ENCODE data around the gene BNC2. TPM values are rescaled to one million over a fixed set of nuclear protein-coding genes. Genes with fewer than 3 reads are reported as not detected.

Gene BNC2
- polyA plus RNA-seq, 1 donor, result 4.6 TPM

- DNase-seq (ENCODE audit: low read depth), result no peak
Measured at GRCh38 chr9:16628413-16628812, 242.1 kb downstream of the BNC2 start.

DNA sequence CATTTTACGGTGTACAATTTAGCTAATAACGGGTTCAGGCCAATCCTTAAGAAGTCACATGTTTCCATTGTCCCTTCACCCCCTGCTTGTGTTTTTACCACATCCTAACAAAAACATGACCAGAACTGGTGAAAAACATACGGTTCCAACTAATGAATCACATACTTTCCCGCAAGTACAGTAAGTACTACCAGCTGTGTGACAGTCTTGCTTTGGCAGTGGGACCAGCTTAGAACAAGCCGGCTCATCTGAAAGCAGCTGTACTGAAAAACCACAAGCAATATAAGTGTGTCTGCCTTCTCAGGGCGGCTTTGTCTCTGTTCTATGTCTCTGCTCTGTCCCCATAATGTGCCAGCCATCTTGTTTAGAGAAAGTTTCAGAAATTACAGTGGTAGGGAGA, 242.5 kb downstream of the BNC2 start:
- DNase-seq (ENCODE audit: low read depth), result peak; percentile 78

- DNase-seq (ENCODE audit: low read depth), result no peak
Measured at GRCh38 chr9:16627521-16627920, 242.9 kb downstream of the BNC2 start.

DNA sequence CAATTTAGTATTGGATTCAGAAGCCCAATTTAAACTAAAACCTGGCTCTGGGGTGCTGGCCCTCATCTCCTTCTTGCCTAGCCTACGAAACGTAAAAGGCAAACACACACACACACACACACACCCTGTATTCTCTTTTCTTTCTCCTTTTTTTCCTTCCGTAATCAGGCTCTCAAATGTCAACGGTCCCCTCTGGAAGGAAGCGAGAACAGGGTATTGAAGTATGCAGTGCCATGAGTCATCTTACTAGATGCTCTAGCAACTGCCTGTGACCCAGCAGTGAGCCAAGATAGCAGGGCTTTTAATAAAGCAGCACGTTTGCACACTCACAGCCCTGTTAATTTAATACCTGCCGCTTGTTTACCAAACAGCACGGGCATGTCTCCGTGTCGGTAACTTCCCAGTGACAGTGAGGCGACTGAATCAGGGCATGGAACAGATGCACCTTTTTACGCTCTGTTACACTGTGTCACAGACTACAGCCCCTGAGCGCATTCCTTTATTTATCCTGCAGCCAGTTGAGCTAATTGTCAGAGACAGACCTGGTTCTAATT, 243.8 kb downstream of the BNC2 start:
- DNase-seq (ENCODE audit: low read depth), result no peak

GRCh38 chr9:16625811-16626210, 244.7 kb downstream of the BNC2 start:
- no peak for DNase-seq (ENCODE audit: low read depth)

DNA sequence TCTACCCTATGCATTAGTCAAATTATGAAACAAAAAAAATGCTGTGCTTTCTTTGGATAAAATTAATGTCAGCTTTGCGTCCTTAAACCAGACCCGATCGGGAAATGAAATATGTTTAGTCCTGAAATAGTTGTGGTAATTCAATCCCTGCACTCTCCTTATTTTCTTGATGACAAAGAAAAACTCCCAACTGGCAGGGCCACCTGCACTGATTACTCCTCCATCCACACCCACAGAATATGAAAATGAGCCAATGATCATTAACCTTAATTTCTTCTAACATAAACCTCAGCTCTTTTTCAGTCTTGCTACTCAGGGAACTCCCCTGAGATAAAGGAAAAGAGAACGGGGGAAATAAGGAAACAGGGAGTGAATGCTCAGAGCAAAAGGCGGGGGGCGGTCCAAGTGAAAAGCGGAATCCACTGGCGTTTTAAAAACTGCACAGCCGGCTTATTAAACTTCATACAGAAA, 245.3 kb downstream of the BNC2 start:
- no peak for DNase-seq (ENCODE audit: low read depth)

DNA sequence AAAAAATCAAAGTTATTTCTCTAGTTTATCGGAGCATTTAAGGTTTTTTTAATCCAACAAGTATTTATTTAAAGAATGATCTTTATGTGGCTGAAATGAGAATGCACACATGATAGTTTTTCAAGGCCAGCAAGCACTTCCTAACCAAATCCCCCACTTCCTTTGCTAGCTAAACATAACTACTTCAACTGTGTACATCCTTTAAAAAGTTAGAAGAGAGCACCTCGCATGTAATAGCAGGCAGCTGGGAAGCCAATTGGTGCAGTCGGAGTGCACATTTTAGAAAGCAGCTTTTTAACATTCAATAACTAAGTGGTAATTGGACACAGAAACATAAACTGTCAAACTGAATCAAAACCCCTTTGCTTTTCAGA, 245.7 kb downstream of the BNC2 start:
- no peak for DNase-seq (ENCODE audit: low read depth)

GRCh38 chr9:16623989-16624743, 246.3 kb downstream of the BNC2 start:
- no peak for DNase-seq (ENCODE audit: low read depth)

GRCh38 chr9:16622541-16622940, 247.9 kb downstream of the BNC2 start:
- DNase-seq (ENCODE audit: low read depth), result no peak

DNA sequence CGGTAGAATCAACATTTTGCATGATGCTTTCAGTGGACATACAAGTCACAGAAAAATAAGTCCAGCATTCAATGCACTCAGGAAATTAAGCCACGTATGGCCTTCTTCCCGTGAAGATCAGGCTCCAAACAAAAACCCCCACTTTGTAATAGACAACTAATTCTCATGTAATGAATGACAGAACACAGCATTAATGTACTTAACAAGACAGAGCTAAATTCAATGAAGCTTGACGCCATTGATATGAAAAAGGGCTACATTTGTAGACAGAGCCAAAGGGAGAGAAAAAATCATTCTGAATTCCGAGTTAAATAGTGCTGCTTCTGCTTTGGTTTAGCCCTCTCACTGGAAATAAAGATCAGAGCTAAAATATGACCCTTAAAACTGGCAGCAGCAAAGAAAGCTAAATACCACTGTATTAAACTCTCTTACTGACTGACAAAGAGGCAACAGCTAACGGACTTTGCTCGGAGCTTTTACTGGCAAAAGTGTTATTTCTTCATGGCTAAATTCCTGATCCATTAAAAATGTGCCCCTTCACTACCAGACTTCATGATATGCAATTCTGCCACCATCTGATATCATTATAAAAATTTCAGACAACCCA, 250.5 kb downstream of the BNC2 start:
- no peak for DNase-seq (ENCODE audit: low read depth)

- DNase-seq (ENCODE audit: low read depth), result no peak
Measured at GRCh38 chr9:16619402-16619801, 251.1 kb downstream of the BNC2 start.

- DNase-seq (ENCODE audit: low read depth), result no peak
Measured at GRCh38 chr9:16618524-16618923, 251.9 kb downstream of the BNC2 start.

GRCh38 chr9:16616686-16617085, 253.8 kb downstream of the BNC2 start:
- no peak for DNase-seq (ENCODE audit: low read depth)

- no peak for DNase-seq (ENCODE audit: low read depth)
Measured at GRCh38 chr9:16615451-16615850, 255.0 kb downstream of the BNC2 start.

DNA sequence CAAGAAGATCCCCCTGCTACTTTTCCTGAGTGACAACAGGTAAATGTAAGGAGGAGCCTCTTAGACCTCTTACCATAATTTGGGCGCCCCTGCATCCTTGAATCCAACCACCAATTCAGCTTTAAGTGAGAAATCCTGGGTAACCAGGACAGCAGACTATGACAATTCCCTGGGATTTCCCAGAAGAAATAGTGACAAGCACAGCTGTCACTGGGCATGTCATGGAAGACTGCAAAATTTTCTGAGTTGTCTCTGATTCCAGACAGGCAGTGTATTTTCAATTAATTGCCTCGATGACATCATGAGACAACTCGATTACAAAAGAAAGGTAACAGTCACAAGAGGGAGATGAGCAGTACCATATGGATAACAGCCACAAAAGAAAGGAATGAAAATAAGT, 256.9 kb downstream of the BNC2 start:
- DNase-seq (ENCODE audit: low read depth), result no peak

DNA sequence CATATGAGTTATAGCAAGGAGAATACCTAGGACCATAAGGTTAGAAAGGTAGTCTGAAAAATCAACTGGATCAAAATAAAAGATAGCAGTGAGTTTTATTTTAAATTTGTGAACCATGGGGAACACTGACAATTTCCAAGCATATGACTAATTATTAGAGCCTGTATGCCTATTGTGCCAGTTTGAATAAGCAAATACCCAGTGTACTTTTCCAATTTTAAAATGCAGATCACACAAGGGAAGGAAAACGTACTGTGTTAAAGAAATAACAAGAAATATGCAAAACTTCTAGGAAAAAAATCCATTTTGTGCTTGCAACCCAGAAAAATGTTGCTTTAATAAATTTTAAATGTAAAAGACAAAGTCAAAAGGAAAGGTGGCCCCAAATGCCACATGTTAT, 257.4 kb downstream of the BNC2 start:
- DNase-seq (ENCODE audit: low read depth), result no peak

GRCh38 chr9:16612627-16613026, 257.8 kb downstream of the BNC2 start:
- DNase-seq (ENCODE audit: low read depth), result no peak

GRCh38 chr9:16611983-16612382, 258.5 kb downstream of the BNC2 start:
- no peak for DNase-seq (ENCODE audit: low read depth)

DNA sequence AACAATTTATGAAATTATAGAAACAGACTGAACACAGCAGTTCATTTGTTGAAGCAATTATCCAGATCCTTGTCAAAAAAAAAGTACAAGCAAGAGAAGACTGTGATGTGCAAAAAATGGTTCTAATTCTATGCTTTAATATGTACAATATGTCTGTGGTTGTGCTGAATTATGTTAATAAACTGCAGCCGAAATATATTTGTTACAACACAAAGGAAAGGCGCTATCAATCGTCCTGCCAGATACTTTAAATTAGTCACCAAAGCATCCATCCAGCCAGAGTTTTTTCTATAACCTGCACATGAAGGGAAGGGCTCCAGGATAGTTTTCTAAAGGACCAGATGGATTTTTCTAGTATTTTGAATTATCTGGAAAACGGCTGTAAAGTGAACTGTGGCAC, 259.5 kb downstream of the BNC2 start:
- no peak for DNase-seq (ENCODE audit: low read depth)

GRCh38 chr9:16610538-16610937, 259.9 kb downstream of the BNC2 start:
- no peak for DNase-seq (ENCODE audit: low read depth)

- DNase-seq (ENCODE audit: low read depth), result no peak
Measured at GRCh38 chr9:16608906-16609305, 261.6 kb downstream of the BNC2 start.

DNA sequence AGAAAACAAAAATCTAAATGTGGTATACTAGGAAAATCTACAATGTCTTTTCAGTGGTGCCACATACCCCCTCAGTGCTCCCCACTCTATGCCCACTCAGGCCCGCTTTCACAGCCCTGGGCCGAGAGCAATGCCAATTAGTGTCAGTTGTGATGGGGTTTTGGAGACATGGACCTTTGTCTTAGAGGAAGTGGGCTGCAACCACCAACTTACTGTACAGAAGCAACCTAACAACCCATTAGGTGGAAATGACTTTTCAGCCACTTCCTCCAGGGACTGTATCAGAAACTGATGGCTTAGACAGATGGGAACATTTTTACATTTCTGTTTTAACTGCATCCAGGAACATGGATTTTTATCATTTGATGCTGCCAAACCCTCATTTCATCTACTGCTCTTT, 268.0 kb downstream of the BNC2 start:
- no peak for DNase-seq (ENCODE audit: low read depth)

- DNase-seq (ENCODE audit: low read depth), result no peak
Measured at GRCh38 chr9:16601991-16602390, 268.5 kb downstream of the BNC2 start.
